Neuronal stem cell (in vitro differentiated cells): ENCODE results near the gene SYTL1.

Experiments used
- DNase-seq: peaks from one replicate; pipeline ENCODE4 v3.0.0-alpha.2; 2013; ENCODE audit warnings: low spot score
- H2AFZ ChIP-seq: one replicate; pipeline ENCODE4 v1.6.1; 2013; ENCODE audit warnings: mild to moderate bottlenecking, low read length, inconsistent platforms
- H2AK5ac ChIP-seq: 2 replicates; pipeline ENCODE4 v1.6.1; 2013; ENCODE audit warnings: low read depth, mild to moderate bottlenecking, inconsistent platforms, low read length, moderate library complexity, mixed read lengths
- H2BK120ac ChIP-seq: 2 replicates; pipeline ENCODE4 v1.6.1; 2013; ENCODE audit warnings: low read depth, mild to moderate bottlenecking, inconsistent platforms, low read length, moderate library complexity, mixed read lengths
- H2BK12ac ChIP-seq: one replicate; pipeline ENCODE4 v1.6.1; 2013; ENCODE audit warnings: low read length, inconsistent platforms
- H2BK15ac ChIP-seq: 2 replicates; pipeline ENCODE4 v1.6.1; 2013; ENCODE audit warnings: mild to moderate bottlenecking, low read length, inconsistent platforms, mixed read lengths
- H2BK5ac ChIP-seq: one replicate; pipeline ENCODE4 v1.6.1; 2013; ENCODE audit warnings: inconsistent platforms, mild to moderate bottlenecking, low read length, moderate library complexity
- H3K14ac ChIP-seq: one replicate; pipeline ENCODE4 v1.6.1; 2013; ENCODE audit warnings: low read length, inconsistent platforms
- H3K18ac ChIP-seq: 2 replicates; pipeline ENCODE4 v1.6.1; 2013; ENCODE audit warnings: low read length, inconsistent platforms
- H3K23ac ChIP-seq: 2 replicates; pipeline ENCODE4 v1.6.1; 2013; ENCODE audit warnings: low read depth, mild to moderate bottlenecking, mixed read lengths, low read length, inconsistent platforms; ENCODE audit not compliant: poor library complexity
- H3K27ac ChIP-seq: replicated peaks from 3 replicates; pipeline ENCODE4 v1.5.1; 2013; ENCODE audit warnings: low read length, inconsistent platforms
- H3K27me3 ChIP-seq, 3 experiments: 2 replicates each; pipeline ENCODE4 v1.6.1; 2013; ENCODE audit warnings: low read length in 3 of 3, mild to moderate bottlenecking in 2 of 3, inconsistent platforms in 1 of 3, low read depth in 1 of 3, mixed read lengths in 1 of 3, moderate library complexity in 1 of 3; ENCODE audit not compliant: control insufficient read depth in 3 of 3, insufficient read depth in 3 of 3
- H3K36me3 ChIP-seq, 2 donors: replicated peaks in 1 of 2; 2 replicates each; pipeline ENCODE4 v1.6.1; 2013; ENCODE audit warnings: low read length in 2 of 2; ENCODE audit not compliant: control insufficient read depth in 2 of 2, insufficient read depth in 2 of 2
- H3K4ac ChIP-seq: 2 replicates; pipeline ENCODE4 v1.6.1; 2013; ENCODE audit warnings: inconsistent platforms, mild to moderate bottlenecking, low read length, moderate library complexity
- H3K4me1 ChIP-seq, 2 donors: 1 replicate in 1 of 2; 2 replicates in 1 of 2; pipeline ENCODE4 v1.6.1; 2013; ENCODE audit warnings: low read length in 2 of 2, low read depth in 1 of 2; ENCODE audit not compliant: control insufficient read depth in 2 of 2, insufficient read depth in 1 of 2
- H3K4me2 ChIP-seq: one replicate; pipeline ENCODE4 v1.6.1; 2013; ENCODE audit warnings: mild to moderate bottlenecking, low read length, inconsistent platforms; ENCODE audit not compliant: insufficient read depth, poor library complexity, severe bottlenecking
- H3K4me3 ChIP-seq, 2 donors: 2 replicates each; pipeline ENCODE4 v1.5.1; 2013; ENCODE audit warnings: low read length in 2 of 2, mild to moderate bottlenecking in 2 of 2, inconsistent platforms in 1 of 2, moderate library complexity in 1 of 2
- H3K79me1 ChIP-seq: one replicate; pipeline ENCODE4 v1.6.1; 2013; ENCODE audit warnings: low read depth, mild to moderate bottlenecking, inconsistent platforms, low read length, moderate library complexity
- H3K9ac ChIP-seq: one replicate; pipeline ENCODE4 v1.6.1; 2013; ENCODE audit warnings: mild to moderate bottlenecking, low read depth, low read length, inconsistent platforms; ENCODE audit not compliant: poor library complexity
- H3K9me3 ChIP-seq, 2 donors: replicated peaks in 1 of 2; 2 replicates each; pipeline versions ENCODE3 to v1.6.1; 2013; ENCODE audit warnings: low read length in 2 of 2, mild to moderate bottlenecking in 2 of 2, inconsistent platforms in 1 of 2, low read depth in 1 of 2, mixed read lengths in 1 of 2, moderate library complexity in 1 of 2; ENCODE audit not compliant: control insufficient read depth in 2 of 2, insufficient read depth in 1 of 2
- H4K8ac ChIP-seq: one replicate; pipeline ENCODE4 v1.6.1; 2013; ENCODE audit warnings: low read depth, mild to moderate bottlenecking, inconsistent platforms, low read length, moderate library complexity
- H4K91ac ChIP-seq: one replicate; pipeline ENCODE4 v1.6.1; 2013; ENCODE audit warnings: low read length, low read depth, mild to moderate bottlenecking, inconsistent platforms; ENCODE audit not compliant: poor library complexity
- WGBS, 2 donors: extraction: QIAGEN DNeasy Blood & Tissue Kit; methylation state at CpG; one replicate each; pipeline ENCODE4 v1.1.7; 2013; ENCODE audit warnings: missing lambda C conversion rate in 2 of 2, mixed read lengths in 1 of 2; ENCODE audit not compliant: insufficient read length in 2 of 2, insufficient replicate concordance in 1 of 2; ENCODE audit errors: extremely low coverage in 2 of 2; 5-methylcytosine and 5-hydroxymethylcytosine counted together

The SYTL1 gene

GRCh38 chr1:27395441-27396195, 53.8 kb downstream of the SYTL1 start:
- Histone ChIP-seq H3K27me3 (peaks cover 0 to 11% (median 5%) of the 10 kb centered on the region in 3 experiments), H3K4me3 (no peak overlapping the region), H3K36me3 (no peaks in the 10 kb centered on the region), H2AK5ac (peak overlapping the region; percentile 94), H3K79me1 (peaks cover 5% of the 10 kb centered on the region), H2BK5ac (no peak overlapping the region), H3K9me3 (no peaks in the 10 kb centered on the region), H2AFZ (no peak overlapping the region), H3K27ac (no peak overlapping the region), H3K4me2 (no peak overlapping the region), H2BK15ac (no peak overlapping the region), H2BK120ac (peak overlapping the region; percentile 61), H4K8ac (no peak overlapping the region), H2BK12ac (no peak overlapping the region), H3K23ac (no peak overlapping the region), H3K4ac (no peak overlapping the region), H3K18ac (peak overlapping the region; percentile 57), H3K9ac (no peak overlapping the region), H3K14ac (no peak overlapping the region), H3K4me1 (peaks cover 23 to 37% of the 10 kb centered on the region in 2 donors), H4K91ac (no peak overlapping the region)
- WGBS, 2 donors = no CpG with 5 or more reads among the region's 10 CpGs
- peak; percentile 71 for DNase-seq

GRCh38 chr1:27397110-27397509, 55.3 kb downstream of the SYTL1 start:
- no peak overlapping the region for H2BK12ac ChIP-seq
- peak overlapping the region; percentile 47 for H2BK15ac ChIP-seq
- H3K18ac ChIP-seq = peak overlapping the region; percentile 80
- no CpG with 5 or more reads among the region's 3 CpGs for WGBS, 2 donors
- H2AFZ ChIP-seq = no peak overlapping the region
- no peak overlapping the region for H3K9ac ChIP-seq
- no peak overlapping the region for H4K91ac ChIP-seq
- no peak overlapping the region for H4K8ac ChIP-seq
- no peak overlapping the region for H3K4me3 ChIP-seq
- peaks cover 0 to under 1% (median 0%) of the 10 kb centered on the region in 3 experiments for H3K27me3 ChIP-seq
- no peak overlapping the region for H3K14ac ChIP-seq
- no peak overlapping the region for H2AK5ac ChIP-seq
- no peak overlapping the region for H3K4me2 ChIP-seq
- no peak overlapping the region for H3K4ac ChIP-seq
- no peak overlapping the region for H2BK5ac ChIP-seq
- H3K79me1 ChIP-seq = peaks cover 5% of the 10 kb centered on the region
- peaks cover 18 to 31% of the 10 kb centered on the region in 2 donors for H3K4me1 ChIP-seq
- H3K27ac ChIP-seq = no peak overlapping the region
- no peak overlapping the region for H2BK120ac ChIP-seq
- no peak overlapping the region for H3K23ac ChIP-seq
- no peak for DNase-seq
- H3K36me3 ChIP-seq = no peaks in the 10 kb centered on the region
- H3K9me3 ChIP-seq = no peaks in the 10 kb centered on the region

- Histone ChIP-seq H3K18ac (no peak overlapping the region), H3K9me3 (no peaks in the 10 kb centered on the region), H3K27me3 (no peaks in the 10 kb centered on the region), H3K4me3 (no peak overlapping the region), H2AFZ (no peak overlapping the region), H3K23ac (no peak overlapping the region), H4K91ac (no peak overlapping the region), H3K36me3 (no peaks in the 10 kb centered on the region), H3K27ac (no peak overlapping the region), H3K4ac (no peak overlapping the region), H2BK120ac (no peak overlapping the region), H3K14ac (no peak overlapping the region), H3K4me2 (no peak overlapping the region), H3K9ac (no peak overlapping the region), H2AK5ac (no peak overlapping the region), H2BK5ac (no peak overlapping the region), H2BK12ac (no peak overlapping the region), H2BK15ac (peak overlapping the region; percentile 47), H3K79me1 (peaks cover 5% of the 10 kb centered on the region), H4K8ac (no peak overlapping the region), H3K4me1 (peaks cover 18 to 36% of the 10 kb centered on the region in 2 donors)
- WGBS, 2 donors = no CpG with 5 or more reads among the region's 7 CpGs
- no peak for DNase-seq
Observed at GRCh38 chr1:27397749-27398148, 55.9 kb downstream of the SYTL1 start.

GRCh38 chr1:27398405-27399149, 56.8 kb downstream of the SYTL1 start:
- no peaks in the 10 kb centered on the region for H3K36me3 ChIP-seq
- no peak overlapping the region for H2AFZ ChIP-seq
- H3K9me3 ChIP-seq = no peaks in the 10 kb centered on the region
- no peak overlapping the region for H3K14ac ChIP-seq
- peak overlapping the region; percentile 38 for H3K4ac ChIP-seq
- DNase-seq = no peak
- no peak overlapping the region for H3K4me3 ChIP-seq
- H4K8ac ChIP-seq = no peak overlapping the region
- H2AK5ac ChIP-seq = peak overlapping the region; percentile 97
- H3K27me3 ChIP-seq = no peaks in the 10 kb centered on the region
- peak overlapping the region; percentile 77 for H2BK120ac ChIP-seq
- H3K27ac ChIP-seq = no peak overlapping the region
- H2BK5ac ChIP-seq = no peak overlapping the region
- WGBS, 2 donors = no CpG with 5 or more reads among the region's 4 CpGs
- peak overlapping the region; percentile 33 for H2BK12ac ChIP-seq
- no peak overlapping the region for H3K9ac ChIP-seq
- no peak overlapping the region for H3K23ac ChIP-seq
- peaks cover 24 to 39% of the 10 kb centered on the region in 2 donors for H3K4me1 ChIP-seq
- no peak overlapping the region for H4K91ac ChIP-seq
- peak overlapping the region; percentile 66 for H3K18ac ChIP-seq
- peak overlapping the region; percentile 80 for H2BK15ac ChIP-seq
- H3K79me1 ChIP-seq = peaks cover 3% of the 10 kb centered on the region
- no peak overlapping the region for H3K4me2 ChIP-seq
